Karpas-422 (cell line): ENCODE data around the gene FUT7. TPM values are rescaled to one million over a fixed set of nuclear protein-coding genes. Genes with fewer than 3 reads are reported as not detected.
"Not testable (repeated sequence)": the region's sequence is repeated elsewhere in the genome, so short reads cannot be mapped to it uniquely, and the experiment has no call there.

Experiments used
- DNase-seq: peaks from one replicate; pipeline ENCODE4 v3.0.0-alpha.2; 2015
- H2AFZ ChIP-seq: fragments of 200-600 bp; sonication (generic); 2 replicates; pipeline ENCODE4 v1.6.1; 2014; ENCODE audit warnings: antibody characterized with exemption, low read length, mixed read lengths
- H3K27ac ChIP-seq: fragments of 200-600 bp; sonication (generic); 2 replicates; pipeline ENCODE4 v1.5.1; 2014; ENCODE audit warnings: mild to moderate bottlenecking, low read length, moderate library complexity
- H3K27me3 ChIP-seq: fragments of 200-600 bp; sonication (generic); 2 replicates; pipeline ENCODE4 v1.6.1; 2014; ENCODE audit warnings: low read length, mixed read lengths
- H3K36me3 ChIP-seq: fragments of 200-600 bp; sonication (generic); 2 replicates; pipeline ENCODE4 v1.6.1; 2014; ENCODE audit warnings: low read length, mixed read lengths; ENCODE audit not compliant: insufficient read depth
- H3K4me1 ChIP-seq: fragments of 200-600 bp; sonication (generic); 2 replicates; pipeline ENCODE4 v1.6.1; 2014; ENCODE audit warnings: mild to moderate bottlenecking, low read length, mixed read lengths
- H3K4me2 ChIP-seq: fragments of 200-600 bp; sonication (generic); 2 replicates; pipeline ENCODE4 v1.6.1; 2014; ENCODE audit warnings: low read length, low read depth, mild to moderate bottlenecking; ENCODE audit not compliant: poor library complexity, severe bottlenecking
- H3K4me3 ChIP-seq: fragments of 200-600 bp; sonication (generic); 2 replicates; pipeline ENCODE4 v1.5.1; 2014; ENCODE audit warnings: mild to moderate bottlenecking, antibody characterized with exemption, low read length, mixed read lengths
- H3K79me2 ChIP-seq: fragments of 200-600 bp; sonication (generic); 2 replicates; pipeline ENCODE4 v1.6.1; 2014; ENCODE audit warnings: mild to moderate bottlenecking, low read length, mixed read lengths
- H3K9ac ChIP-seq: fragments of 200-600 bp; sonication (generic); 2 replicates; pipeline ENCODE4 v1.6.0; 2014; ENCODE audit warnings: low read length
- H3K9me2 ChIP-seq: fragments of 200-600 bp; sonication (generic), shearing (Covaris generic); replicated peaks from 2 replicates; pipeline ENCODE4 v1.6.0; 2014; ENCODE audit warnings: mild to moderate bottlenecking, low read length, moderate library complexity; ENCODE audit not compliant: insufficient read depth
- H3K9me3 ChIP-seq: fragments of 300-700, 200-600 bp; sonication (generic); 2 replicates; pipeline ENCODE4 v1.6.1; 2014; ENCODE audit warnings: low read length, mixed read lengths
- H4K20me1 ChIP-seq: fragments of 200-600 bp; sonication (generic); 2 replicates; pipeline ENCODE4 v1.6.1; 2014; ENCODE audit warnings: mild to moderate bottlenecking, antibody characterized with exemption, low read length, low read depth; ENCODE audit not compliant: insufficient read depth
- total RNA-seq: library from RNA; depleted of rRNA; stranded (reverse); fragments of >200 nt; shearing (Covaris generic); gene quantifications from 2 replicates; pipeline ENCODE4 v1.2.3, GENCODE V29; 2014; ENCODE audit warnings: low replicate concordance

The FUT7 gene
- total RNA-seq, 1 experiment from 2014 or later = not detected

GRCh38 chr9:137063311-137064026 is 31.6 kb upstream of the FUT7 start:
- Histone ChIP-seq H3K27me3 (no peaks in the 10 kb centered on the region), H3K4me3 (no peak overlapping the region), H3K9ac (no peak overlapping the region), H3K9me3 (no peaks in the 10 kb centered on the region), H2AFZ (no peak overlapping the region), H3K4me2 (no peak overlapping the region), H3K9me2 (no peaks in the 10 kb centered on the region), H4K20me1 (peaks cover 18% of the 10 kb centered on the region; the same call in 1 of the 2 replicates), H3K79me2 (peaks cover 2% of the 10 kb centered on the region; the same call in 1 of the 2 replicates), H3K4me1 (peaks cover 10% of the 10 kb centered on the region), H3K36me3 (peaks cover 7% of the 10 kb centered on the region; the same call in 1 of the 2 replicates), H3K27ac (no peak overlapping the region)
- no peak for DNase-seq

DNA sequence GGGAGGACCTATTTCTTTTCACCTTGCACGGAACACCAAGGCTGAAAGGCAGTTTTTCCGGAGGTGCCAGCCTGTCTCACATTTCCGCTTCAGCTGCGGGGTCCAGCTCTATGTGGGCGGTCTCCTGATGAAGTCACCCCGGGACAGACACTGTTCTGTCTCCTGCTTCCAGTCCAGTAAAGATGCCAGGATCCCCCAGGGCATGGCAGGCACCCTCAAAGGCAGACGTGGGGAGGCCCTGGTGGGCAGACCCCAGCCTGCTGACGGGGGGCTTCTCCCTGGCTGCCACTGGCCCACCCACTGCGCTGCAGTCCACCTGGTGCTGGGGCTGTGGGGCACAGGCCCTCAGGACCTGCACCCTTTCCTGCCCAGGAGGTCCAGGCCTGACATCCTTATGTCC is 30.9 kb upstream of the FUT7 start:
- H4K20me1 ChIP-seq = peaks cover 18% of the 10 kb centered on the region; the same call in 1 of the 2 replicates
- not testable (repeated sequence) for H3K27me3 ChIP-seq, H3K9ac ChIP-seq, DNase-seq, H3K4me2 ChIP-seq, H3K27ac ChIP-seq, H3K36me3 ChIP-seq, H3K9me3 ChIP-seq, H2AFZ ChIP-seq, H3K4me3 ChIP-seq, H3K9me2 ChIP-seq, H3K79me2 ChIP-seq, H3K4me1 ChIP-seq

DNA sequence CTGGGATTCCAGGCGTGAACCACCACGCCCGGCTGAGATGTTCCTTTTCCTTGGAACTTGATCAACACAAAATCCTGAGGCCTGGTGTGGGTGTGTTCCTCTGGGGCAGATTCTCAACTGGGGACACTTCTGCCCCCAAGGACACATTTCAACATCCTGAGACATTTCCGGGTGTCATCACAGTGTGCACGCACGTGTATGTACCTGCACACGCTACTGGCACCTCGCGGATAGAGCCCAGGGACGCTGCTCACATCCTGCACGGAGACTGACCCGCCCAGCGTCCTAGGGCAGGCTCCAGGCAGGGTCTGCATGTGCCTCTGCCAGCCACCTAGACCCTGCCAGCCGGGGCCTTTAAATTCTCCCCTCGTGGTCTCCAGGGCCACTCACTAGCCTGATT is 30.5 kb upstream of the FUT7 start:
- no peak overlapping the region for H3K9ac ChIP-seq
- no peak for DNase-seq
- peaks cover 18% of the 10 kb centered on the region; the same call in 1 of the 2 replicates for H4K20me1 ChIP-seq

GRCh38 chr9:137058521-137059234 is 26.8 kb upstream of the FUT7 start:
- peaks cover 3% of the 10 kb centered on the region; the same call in 1 of the 2 replicates for H4K20me1 ChIP-seq
- DNase-seq = no peak
- H3K27ac ChIP-seq = no peak overlapping the region
- H3K27me3 ChIP-seq = no peaks in the 10 kb centered on the region
- H3K36me3 ChIP-seq = peaks cover under 1% of the 10 kb centered on the region; the same call in 1 of the 2 replicates
- H2AFZ ChIP-seq = no peak overlapping the region
- no peaks in the 10 kb centered on the region for H3K79me2 ChIP-seq
- H3K4me2 ChIP-seq = no peak overlapping the region
- H3K4me1 ChIP-seq = no peaks in the 10 kb centered on the region
- H3K9ac ChIP-seq = no peak overlapping the region
- no peaks in the 10 kb centered on the region for H3K9me2 ChIP-seq
- H3K4me3 ChIP-seq = no peak overlapping the region
- H3K9me3 ChIP-seq = no peaks in the 10 kb centered on the region

More for the DNA sequence above, 30.5 kb upstream of the FUT7 start:
- Histone ChIP-seq H3K79me2 (no peaks in the 10 kb centered on the region), H3K9me3 (no peaks in the 10 kb centered on the region), H3K27me3 (no peaks in the 10 kb centered on the region), H3K27ac (no peak overlapping the region), H3K36me3 (peaks cover 7% of the 10 kb centered on the region; the same call in 1 of the 2 replicates), H2AFZ (no peak overlapping the region), H3K9me2 (no peaks in the 10 kb centered on the region), H3K4me1 (no peaks in the 10 kb centered on the region), H3K4me2 (no peak overlapping the region), H3K4me3 (no peak overlapping the region)

- no peaks in the 10 kb centered on the region for H3K9me3 ChIP-seq
- no peaks in the 10 kb centered on the region for H4K20me1 ChIP-seq
- no peaks in the 10 kb centered on the region for H3K36me3 ChIP-seq
- no peaks in the 10 kb centered on the region for H3K79me2 ChIP-seq
- H3K9me2 ChIP-seq = no peaks in the 10 kb centered on the region
- H3K4me3 ChIP-seq = no peak overlapping the region
- no peaks in the 10 kb centered on the region for H3K27me3 ChIP-seq
- no peak overlapping the region for H3K4me2 ChIP-seq
- H3K4me1 ChIP-seq = no peaks in the 10 kb centered on the region
- no peak for DNase-seq
- no peak overlapping the region for H2AFZ ChIP-seq
- H3K9ac ChIP-seq = no peak overlapping the region
- H3K27ac ChIP-seq = no peak overlapping the region
Observed at GRCh38 chr9:137057545-137057944, 25.7 kb upstream of the FUT7 start.

- Histone ChIP-seq H3K9me2 (no peaks in the 10 kb centered on the region), H2AFZ (no peak overlapping the region), H3K9ac (no peak overlapping the region), H3K27me3 (no peaks in the 10 kb centered on the region), H4K20me1 (no peaks in the 10 kb centered on the region), H3K4me1 (no peaks in the 10 kb centered on the region), H3K79me2 (no peaks in the 10 kb centered on the region), H3K27ac (no peak overlapping the region), H3K4me3 (no peak overlapping the region), H3K9me3 (no peaks in the 10 kb centered on the region), H3K36me3 (no peaks in the 10 kb centered on the region), H3K4me2 (no peak overlapping the region)
- no peak for DNase-seq
Observed at GRCh38 chr9:137056739-137057415, 25.0 kb upstream of the FUT7 start.

DNA sequence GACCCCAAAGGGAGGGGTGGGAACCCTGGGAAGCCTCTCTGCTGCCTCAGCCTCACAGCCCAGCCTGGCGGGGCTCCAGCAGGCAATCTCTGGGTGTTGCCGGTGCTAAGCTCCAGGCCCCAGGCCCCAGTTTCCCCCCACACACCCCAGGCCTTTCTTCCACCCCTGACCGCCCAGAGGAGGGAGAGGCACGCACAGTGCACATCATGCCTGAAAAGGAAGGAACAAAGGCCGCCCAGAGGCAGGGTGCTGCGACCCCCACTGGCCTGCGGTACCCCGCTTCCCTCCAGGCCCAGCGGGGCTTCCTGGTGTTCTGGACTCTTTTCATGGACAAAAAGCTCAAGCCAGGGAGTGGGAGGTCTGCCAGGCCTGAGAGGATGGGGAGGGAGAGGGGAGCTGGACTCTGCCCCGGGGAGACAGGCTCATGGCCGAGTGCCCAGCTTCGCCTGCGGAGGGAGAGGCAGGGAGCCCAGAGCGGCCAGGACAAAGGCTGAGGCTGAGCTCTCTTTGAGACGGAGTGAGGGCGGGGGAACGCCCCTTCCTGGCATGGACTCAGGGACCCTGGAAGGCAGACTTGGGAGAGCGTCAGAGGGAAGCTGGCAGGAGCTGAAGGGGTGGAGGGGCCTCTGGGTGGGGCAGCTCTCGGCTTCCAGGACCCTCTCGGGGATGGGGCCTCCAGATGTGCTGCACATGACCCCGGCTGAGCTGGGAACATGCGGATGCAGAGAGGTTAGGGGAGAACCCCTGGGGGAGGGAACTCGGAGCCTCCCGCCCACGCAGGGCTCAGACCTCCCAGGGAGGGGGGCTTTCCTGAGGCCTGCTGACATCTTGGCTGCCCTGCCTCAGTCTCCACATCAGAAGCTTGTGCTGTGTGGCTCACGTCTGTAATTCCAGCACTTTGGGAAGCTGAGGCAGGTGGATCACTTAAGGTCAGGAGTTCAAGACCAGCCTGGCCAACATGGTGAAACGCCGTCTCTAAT is 23.8 kb upstream of the FUT7 start:
- Histone ChIP-seq H3K27me3 (no peaks in the 10 kb centered on the region), H3K36me3 (no peaks in the 10 kb centered on the region), H3K9me3 (no peaks in the 10 kb centered on the region), H3K4me2 (no peak overlapping the region), H3K4me3 (no peak overlapping the region), H3K79me2 (no peaks in the 10 kb centered on the region), H3K27ac (no peak overlapping the region), H3K9ac (no peak overlapping the region), H2AFZ (no peak overlapping the region), H3K9me2 (no peaks in the 10 kb centered on the region), H3K4me1 (no peaks in the 10 kb centered on the region), H4K20me1 (0 out of 2 replicates have a peak, but pooled peaks cover 3% of the 10 kb centered on the region)
- DNase-seq = no peak
